ENCODE data around the gene STIMATE. TPM values are rescaled to one million over a fixed set of nuclear protein-coding genes. Genes with fewer than 3 reads are reported as not detected.

Gene STIMATE
- total and polyA plus RNA-seq, 10 of the 15 experiments (the other 5 are each of a cell fraction or from before 2014, with no cell fraction given), result 0.24 to 24.1 (median 15.4) TPM

DNA sequence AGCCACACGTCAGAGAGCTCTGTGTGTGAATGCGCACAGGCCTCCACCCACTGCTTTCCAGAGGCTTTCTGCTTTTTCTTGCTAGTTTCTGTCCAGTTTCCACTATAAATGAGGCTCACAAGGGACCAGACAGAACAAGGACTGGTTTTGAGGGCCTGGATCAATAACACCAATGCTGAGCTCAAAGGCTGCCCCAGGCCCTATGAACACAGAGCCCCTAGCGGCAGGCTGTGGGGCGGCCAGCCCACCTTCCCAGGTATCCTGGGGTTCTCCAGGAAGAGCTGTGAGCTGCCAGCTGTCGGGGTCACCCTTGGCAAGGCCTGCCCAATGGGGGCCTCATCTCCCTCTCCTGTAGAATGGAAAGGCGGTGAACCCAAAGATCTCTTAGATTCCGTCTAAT, 104.9 kb downstream of the STIMATE start (continued):
- TF ChIP-seq TBL1XR1 (IDR thresholded peaks at IDR 0.05; ENCODE audit: low read depth, low read length), result no peak
- TF ChIP-seq KAT2A (conservative IDR thresholded peaks at IDR 0.05; ENCODE audit: control insufficient read depth, low read depth, low read length), result no peak

DNA sequence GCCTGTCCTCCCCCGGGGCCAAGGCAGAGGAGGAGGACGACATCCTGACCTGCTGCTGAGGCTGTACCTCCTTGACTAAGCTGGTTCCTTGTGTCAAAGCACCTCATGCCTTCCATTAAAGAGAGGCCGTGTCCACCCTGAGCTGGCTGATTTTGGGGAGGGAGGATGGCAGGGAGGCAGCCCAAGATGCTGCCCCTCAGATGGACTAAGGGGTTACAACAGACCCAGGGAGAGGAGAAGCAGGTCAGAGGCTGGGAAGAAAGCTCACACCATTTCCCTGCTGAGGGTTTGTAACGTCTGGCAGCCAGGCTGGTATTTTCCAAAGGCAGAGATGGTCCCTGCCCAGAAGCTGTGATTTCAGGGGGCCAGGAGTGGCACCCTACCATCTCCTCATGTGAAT, 105.4 kb downstream of the STIMATE start:
- FAIRE-seq (no peak), DNase-seq (ENCODE audit: low read depth, low spot score) (no peak), ATAC-seq (no peak)
- H3K4me2 ChIP-seq (ENCODE audit: control insufficient read depth, insufficient read depth), result no peak overlapping the region
- SMC1A ChIA-PET (ENCODE audit: uncharacterized antibody, unreplicated experiment), result interaction anchor here (1.1 kb wide), 1 partner anchor 135 kb away, joined by 3 read pairs; no protein-coding TSS in a partner anchor
- no peak overlapping the region for H3K9ac ChIP-seq (ENCODE audit: control insufficient read depth, insufficient read depth, low read length)
- POLR2A ChIA-PET, result interaction anchor here (0.8 kb wide), 1 partner anchor 12 kb away, joined by 3 read pairs; no protein-coding TSS in a partner anchor
- no peaks in the 10 kb centered on the region; a peak in 1 of 4 replicates for H3K27me3 ChIP-seq (replicated peaks in 1 of 2; ENCODE audit: control insufficient read depth in 2 of 2, insufficient read depth in 2 of 2, low read length in 1 of 2)
- no peaks in the 10 kb centered on the region for H3K4me1 ChIP-seq (ENCODE audit: control insufficient read depth, insufficient read depth, low read length)
- H3K9me3 ChIP-seq (replicated peaks; ENCODE audit: control insufficient read depth, insufficient read depth, low read length), result no peaks in the 10 kb centered on the region
- intact Hi-C loops (cut with micrococcal nuclease; ENCODE audit: unreplicated experiment) (no loop called here), in situ Hi-C loops (cut with MboI) (no loop called here)
- WGBS (ENCODE audit: insufficient coverage, insufficient replicate concordance, low lambda C conversion rate, missing lambda C conversion rate), result 19% methylated on average over 4 of the region's 4 CpGs
- no peaks in the 10 kb centered on the region for H3K79me2 ChIP-seq (ENCODE audit: control insufficient read depth, insufficient read depth, low read length)
- CTCF ChIA-PET, result interaction anchor here (1.0 to 1.1 kb wide), 2 partner anchors 13 to 29 kb away, joined by 4 to 6 read pairs; no protein-coding TSS in a partner anchor
- no peak overlapping the region for H3K4me3 ChIP-seq
- H3K27ac ChIP-seq (ENCODE audit: control insufficient read depth, insufficient read depth), result no peak overlapping the region
- RAD21 ChIA-PET (ENCODE audit: unreplicated experiment), result no interaction called here
- H3K36me3 ChIP-seq (ENCODE audit: control insufficient read depth in 2 of 2, insufficient read depth in 2 of 2, low read length in 1 of 2), result no peaks in the 10 kb centered on the region
- BruUV-seq (replicated peaks), result no TSS peak
- H2AFZ ChIP-seq (ENCODE audit: control insufficient read depth, low read depth, low read length), result no peak overlapping the region
- no peaks in the 10 kb centered on the region for H4K20me1 ChIP-seq (ENCODE audit: control insufficient read depth, insufficient read depth)
- TF ChIP-seq, protein P1, sequence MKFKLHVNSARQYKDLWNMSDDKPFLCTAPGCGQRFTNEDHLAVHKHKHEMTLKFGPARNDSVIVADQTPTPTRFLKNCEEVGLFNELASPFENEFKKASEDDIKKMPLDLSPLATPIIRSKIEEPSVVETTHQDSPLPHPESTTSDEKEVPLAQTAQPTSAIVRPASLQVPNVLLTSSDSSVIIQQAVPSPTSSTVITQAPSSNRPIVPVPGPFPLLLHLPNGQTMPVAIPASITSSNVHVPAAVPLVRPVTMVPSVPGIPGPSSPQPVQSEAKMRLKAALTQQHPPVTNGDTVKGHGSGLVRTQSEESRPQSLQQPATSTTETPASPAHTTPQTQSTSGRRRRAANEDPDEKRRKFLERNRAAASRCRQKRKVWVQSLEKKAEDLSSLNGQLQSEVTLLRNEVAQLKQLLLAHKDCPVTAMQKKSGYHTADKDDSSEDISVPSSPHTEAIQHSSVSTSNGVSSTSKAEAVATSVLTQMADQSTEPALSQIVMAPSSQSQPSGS (IDR thresholded peaks at IDR 0.05; ENCODE audit: low read length), result no peak
- TF ChIP-seq ZZZ3 (IDR thresholded peaks at IDR 0.05; ENCODE audit: control insufficient read depth, insufficient read length, low read depth) (no peak), BCL11A (IDR thresholded peaks at IDR 0.05; ENCODE audit: low read depth, low read length) (no peak), ZNF217 (IDR thresholded peaks at IDR 0.05) (no peak), RAD21 (IDR thresholded peaks at IDR 0.05; ENCODE audit: insufficient read depth, low read depth, low read length) (no peak), ESRRA (IDR thresholded peaks at IDR 0.05; ENCODE audit: low read length) (no peak), KDM1A (IDR thresholded peaks at IDR 0.05; ENCODE audit: borderline replicate concordance) (no peak), JUND (IDR thresholded peaks at IDR 0.05; ENCODE audit: low read depth, low read length) (no peak), SUZ12 (IDR thresholded peaks at IDR 0.05; ENCODE audit: unreplicated experiment) (no peak), CREM (IDR thresholded peaks at IDR 0.05; ENCODE audit: low read depth) (no peak), EGR1 (IDR thresholded peaks at IDR 0.05; ENCODE audit: borderline replicate concordance in 1 of 2, low read depth in 2 of 2, low read length in 2 of 2) (no peak), SIX5 (IDR thresholded peaks at IDR 0.05; ENCODE audit: low read depth, low read length, severe bottlenecking) (no peak)
- TF ChIP-seq, protein P2, sequence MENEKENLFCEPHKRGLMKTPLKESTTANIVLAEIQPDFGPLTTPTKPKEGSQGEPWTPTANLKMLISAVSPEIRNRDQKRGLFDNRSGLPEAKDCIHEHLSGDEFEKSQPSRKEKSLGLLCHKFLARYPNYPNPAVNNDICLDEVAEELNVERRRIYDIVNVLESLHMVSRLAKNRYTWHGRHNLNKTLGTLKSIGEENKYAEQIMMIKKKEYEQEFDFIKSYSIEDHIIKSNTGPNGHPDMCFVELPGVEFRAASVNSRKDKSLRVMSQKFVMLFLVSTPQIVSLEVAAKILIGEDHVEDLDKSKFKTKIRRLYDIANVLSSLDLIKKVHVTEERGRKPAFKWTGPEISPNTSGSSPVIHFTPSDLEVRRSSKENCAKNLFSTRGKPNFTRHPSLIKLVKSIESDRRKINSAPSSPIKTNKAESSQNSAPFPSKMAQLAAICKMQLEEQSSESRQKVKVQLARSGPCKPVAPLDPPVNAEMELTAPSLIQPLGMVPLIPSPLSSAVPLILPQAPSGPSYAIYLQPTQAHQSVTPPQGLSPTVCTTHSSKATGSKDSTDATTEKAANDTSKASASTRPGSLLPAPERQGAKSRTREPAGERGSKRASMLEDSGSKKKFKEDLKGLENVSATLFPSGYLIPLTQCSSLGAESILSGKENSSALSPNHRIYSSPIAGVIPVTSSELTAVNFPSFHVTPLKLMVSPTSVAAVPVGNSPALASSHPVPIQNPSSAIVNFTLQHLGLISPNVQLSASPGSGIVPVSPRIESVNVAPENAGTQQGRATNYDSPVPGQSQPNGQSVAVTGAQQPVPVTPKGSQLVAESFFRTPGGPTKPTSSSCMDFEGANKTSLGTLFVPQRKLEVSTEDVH (IDR thresholded peaks at IDR 0.05; ENCODE audit: low read depth, partially characterized antibody), result no peak
- TF ChIP-seq, protein P3, sequence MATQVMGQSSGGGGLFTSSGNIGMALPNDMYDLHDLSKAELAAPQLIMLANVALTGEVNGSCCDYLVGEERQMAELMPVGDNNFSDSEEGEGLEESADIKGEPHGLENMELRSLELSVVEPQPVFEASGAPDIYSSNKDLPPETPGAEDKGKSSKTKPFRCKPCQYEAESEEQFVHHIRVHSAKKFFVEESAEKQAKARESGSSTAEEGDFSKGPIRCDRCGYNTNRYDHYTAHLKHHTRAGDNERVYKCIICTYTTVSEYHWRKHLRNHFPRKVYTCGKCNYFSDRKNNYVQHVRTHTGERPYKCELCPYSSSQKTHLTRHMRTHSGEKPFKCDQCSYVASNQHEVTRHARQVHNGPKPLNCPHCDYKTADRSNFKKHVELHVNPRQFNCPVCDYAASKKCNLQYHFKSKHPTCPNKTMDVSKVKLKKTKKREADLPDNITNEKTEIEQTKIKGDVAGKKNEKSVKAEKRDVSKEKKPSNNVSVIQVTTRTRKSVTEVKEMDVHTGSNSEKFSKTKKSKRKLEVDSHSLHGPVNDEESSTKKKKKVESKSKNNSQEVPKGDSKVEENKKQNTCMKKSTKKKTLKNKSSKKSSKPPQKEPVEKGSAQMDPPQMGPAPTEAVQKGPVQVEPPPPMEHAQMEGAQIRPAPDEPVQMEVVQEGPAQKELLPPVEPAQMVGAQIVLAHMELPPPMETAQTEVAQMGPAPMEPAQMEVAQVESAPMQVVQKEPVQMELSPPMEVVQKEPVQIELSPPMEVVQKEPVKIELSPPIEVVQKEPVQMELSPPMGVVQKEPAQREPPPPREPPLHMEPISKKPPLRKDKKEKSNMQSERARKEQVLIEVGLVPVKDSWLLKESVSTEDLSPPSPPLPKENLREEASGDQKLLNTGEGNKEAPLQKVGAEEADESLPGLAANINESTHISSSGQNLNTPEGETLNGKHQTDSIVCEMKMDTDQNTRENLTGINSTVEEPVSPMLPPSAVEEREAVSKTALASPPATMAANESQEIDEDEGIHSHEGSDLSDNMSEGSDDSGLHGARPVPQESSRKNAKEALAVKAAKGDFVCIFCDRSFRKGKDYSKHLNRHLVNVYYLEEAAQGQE (IDR thresholded peaks at IDR 0.05; ENCODE audit: low read depth, low read length), result no peak

Data from GM12878 (cell line).